Trophoblast cell (in vitro differentiated cells and primary cell): Measurements from ENCODE around the gene KIAA0513.

Experiments used
- DNase-seq, 2 donors: peaks; one replicate each; pipeline ENCODE4 v3.0.0-alpha.2; 2016
- H2AFZ ChIP-seq: 2 replicates; pipeline ENCODE4 v1.6.1; 2013; ENCODE audit warnings: low read length, moderate library complexity, mild to moderate bottlenecking; ENCODE audit not compliant: insufficient read depth, poor library complexity
- H2AK5ac ChIP-seq: 2 replicates; pipeline ENCODE4 v1.6.1; 2013; ENCODE audit warnings: mild to moderate bottlenecking, low read length
- H2BK120ac ChIP-seq: 2 replicates; pipeline ENCODE4 v1.6.1; 2013; ENCODE audit warnings: low read length, mild to moderate bottlenecking, moderate library complexity; ENCODE audit not compliant: insufficient read depth, poor library complexity
- H2BK12ac ChIP-seq: 2 replicates; pipeline ENCODE4 v1.6.1; 2013; ENCODE audit warnings: mild to moderate bottlenecking, low read length, moderate library complexity
- H2BK5ac ChIP-seq: 2 replicates; pipeline ENCODE4 v1.6.1; 2013; ENCODE audit warnings: low read length, low read depth, moderate library complexity, mild to moderate bottlenecking; ENCODE audit not compliant: poor library complexity
- H3K14ac ChIP-seq: 2 replicates; pipeline ENCODE4 v1.6.1; 2013; ENCODE audit warnings: mild to moderate bottlenecking, low read length
- H3K18ac ChIP-seq: 2 replicates; pipeline ENCODE4 v1.6.1; 2013; ENCODE audit warnings: mild to moderate bottlenecking, low read length
- H3K23ac ChIP-seq: 2 replicates; pipeline ENCODE4 v1.6.1; 2013; ENCODE audit warnings: low read length
- H3K27ac ChIP-seq: 2 replicates; pipeline ENCODE4 v1.5.1; 2013; ENCODE audit warnings: low read depth, mild to moderate bottlenecking, inconsistent platforms, low read length, moderate library complexity
- H3K27me3 ChIP-seq: 2 replicates; pipeline ENCODE4 v1.6.1; 2013; ENCODE audit warnings: inconsistent platforms, mild to moderate bottlenecking, low read length, moderate library complexity; ENCODE audit not compliant: insufficient read depth
- H3K36me3 ChIP-seq, 2 experiments: 1 replicate in 1 of 2; 2 replicates in 1 of 2; pipeline ENCODE4 v1.6.1; 2013; ENCODE audit warnings: low read length in 2 of 2, mild to moderate bottlenecking in 2 of 2, moderate library complexity in 1 of 2; ENCODE audit not compliant: insufficient read depth in 2 of 2, control insufficient read depth in 1 of 2
- H3K4ac ChIP-seq: 2 replicates; pipeline ENCODE4 v1.6.1; 2013; ENCODE audit warnings: low read depth, mild to moderate bottlenecking, low read length, moderate library complexity
- H3K4me1 ChIP-seq, 2 experiments: 1 replicate in 1 of 2; 2 replicates in 1 of 2; pipeline ENCODE4 v1.6.1; 2013; ENCODE audit warnings: low read length in 2 of 2, mild to moderate bottlenecking in 2 of 2, moderate library complexity in 1 of 2; ENCODE audit not compliant: insufficient read depth in 2 of 2, control insufficient read depth in 1 of 2
- H3K4me2 ChIP-seq: 2 replicates; pipeline ENCODE4 v1.6.1; 2013; ENCODE audit warnings: inconsistent platforms, mild to moderate bottlenecking, low read length, moderate library complexity
- H3K4me3 ChIP-seq: 2 replicates; pipeline ENCODE4 v1.5.1; 2013; ENCODE audit warnings: mild to moderate bottlenecking, low read depth, low read length, inconsistent platforms
- H3K79me1 ChIP-seq: one replicate; pipeline ENCODE4 v1.6.1; 2013; ENCODE audit warnings: low read length
- H3K79me2 ChIP-seq: 2 replicates; pipeline ENCODE4 v1.6.1; 2013; ENCODE audit warnings: low read length, mild to moderate bottlenecking; ENCODE audit not compliant: control insufficient read depth, insufficient read depth, poor library complexity
- H3K9ac ChIP-seq: 2 replicates; pipeline ENCODE4 v1.6.1; 2013; ENCODE audit warnings: mild to moderate bottlenecking, low read length
- H3K9me3 ChIP-seq: 2 replicates; pipeline ENCODE4 v1.6.1; 2013; ENCODE audit warnings: low read depth, mild to moderate bottlenecking, control low read depth, inconsistent platforms, low read length; ENCODE audit not compliant: insufficient read depth
- H4K12ac ChIP-seq: 2 replicates; pipeline ENCODE4 v1.6.1; 2013; ENCODE audit warnings: low read depth, mild to moderate bottlenecking, low read length, moderate library complexity
- H4K8ac ChIP-seq: 2 replicates; pipeline ENCODE4 v1.6.1; 2013; ENCODE audit warnings: low read depth, mild to moderate bottlenecking, low read length, moderate library complexity
- H4K91ac ChIP-seq: one replicate; pipeline ENCODE4 v1.6.1; 2013; ENCODE audit warnings: low read depth, mild to moderate bottlenecking, low read length, moderate library complexity
- WGBS: extraction: QIAGEN DNeasy Blood & Tissue Kit; methylation state at CpG from one replicate; pipeline ENCODE4 v1.1.7; 2013; ENCODE audit warnings: missing lambda C conversion rate; ENCODE audit not compliant: insufficient read length, insufficient coverage; ENCODE audit errors: extremely low coverage; 5-methylcytosine and 5-hydroxymethylcytosine counted together

The KIAA0513 gene

DNA sequence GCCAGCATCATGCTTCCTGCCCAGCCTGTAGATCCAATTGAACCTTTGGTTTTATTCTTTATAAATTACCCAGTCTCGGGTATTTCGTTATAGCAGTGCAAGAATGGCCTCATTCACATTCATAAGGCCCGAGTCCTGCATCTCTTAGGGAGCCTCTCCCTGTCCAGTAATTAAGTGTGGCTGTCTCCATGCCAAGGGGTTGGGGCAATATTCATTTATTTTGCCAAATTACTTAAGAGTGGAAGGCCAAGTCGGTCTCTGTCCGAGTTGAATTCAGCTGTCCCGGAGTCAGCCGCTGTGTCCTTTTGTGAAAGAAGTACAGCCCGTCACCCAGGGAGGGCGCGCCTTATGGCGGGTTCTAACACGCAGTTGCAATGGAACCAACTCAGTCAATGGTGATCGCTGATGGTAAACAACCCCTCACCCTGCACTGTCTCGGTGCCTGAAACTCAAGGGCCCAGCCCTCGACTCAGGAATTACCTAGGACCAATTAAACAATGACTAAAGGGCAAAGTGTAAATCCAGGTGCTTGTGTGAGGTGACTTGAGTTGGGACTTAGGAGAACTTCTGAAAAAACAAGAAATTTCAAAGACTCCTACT is 22.2 kb downstream of the KIAA0513 start:
- Histone ChIP-seq H3K4ac (no peak overlapping the region), H3K23ac (no peak overlapping the region), H3K9ac (no peak overlapping the region), H3K79me2 (no peaks in the 10 kb centered on the region), H4K8ac (no peak overlapping the region), H3K36me3 (no peaks in the 10 kb centered on the region), H3K4me3 (no peak overlapping the region), H2BK120ac (no peak overlapping the region), H3K79me1 (no peaks in the 10 kb centered on the region), H2BK12ac (no peak overlapping the region), H3K18ac (no peak overlapping the region), H2BK5ac (no peak overlapping the region), H4K91ac (no peak overlapping the region), H3K9me3 (peaks cover 2% of the 10 kb centered on the region), H3K27ac (no peak overlapping the region), H3K27me3 (no peaks in the 10 kb centered on the region), H3K4me1 (peaks cover 0 to 3% of the 10 kb centered on the region in 2 experiments), H2AFZ (no peak overlapping the region), H3K4me2 (no peak overlapping the region), H4K12ac (no peak overlapping the region), H3K14ac (no peak overlapping the region), H2AK5ac (no peak overlapping the region)
- DNase-seq, result no peak
- WGBS, result no CpG with 5 or more reads among the region's 15 CpGs

DNA sequence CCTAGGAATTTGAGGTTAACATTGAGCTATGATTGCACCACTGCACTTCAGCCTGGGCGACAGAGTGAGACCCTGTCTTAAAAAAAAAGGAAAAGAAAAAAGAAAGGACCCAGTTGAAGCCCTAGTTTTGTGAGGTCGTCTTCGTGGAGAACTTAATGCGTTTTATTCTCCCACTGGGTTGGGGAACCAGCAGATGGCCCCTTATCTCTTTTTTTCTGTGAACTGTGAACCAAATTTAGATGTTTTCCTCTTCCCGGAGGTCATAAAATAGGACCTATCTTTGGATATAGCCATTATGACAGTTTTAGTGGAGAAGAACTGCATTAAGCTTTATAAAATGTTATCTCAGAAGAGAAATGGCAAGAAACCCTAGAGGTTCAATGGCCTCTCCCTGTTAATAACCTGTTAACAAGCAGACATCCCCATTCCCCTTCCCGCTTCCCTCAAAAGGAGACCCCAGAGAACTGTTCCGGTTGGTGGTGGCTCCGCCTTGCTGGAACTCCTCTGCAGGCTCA is 23.5 kb downstream of the KIAA0513 start:
- Histone ChIP-seq H3K79me1 (no peaks in the 10 kb centered on the region), H3K4me2 (no peak overlapping the region), H2AFZ (no peak overlapping the region), H3K9ac (no peak overlapping the region), H3K18ac (no peak overlapping the region), H2BK5ac (no peak overlapping the region), H3K4me1 (peaks cover 3 to 8% of the 10 kb centered on the region in 2 experiments), H2BK120ac (no peak overlapping the region), H3K23ac (no peak overlapping the region), H3K14ac (no peak overlapping the region), H3K79me2 (no peaks in the 10 kb centered on the region), H3K36me3 (no peaks in the 10 kb centered on the region), H3K27me3 (no peaks in the 10 kb centered on the region), H2BK12ac (no peak overlapping the region), H3K4ac (no peak overlapping the region), H4K91ac (no peak overlapping the region), H2AK5ac (no peak overlapping the region), H3K4me3 (no peak overlapping the region), H4K12ac (no peak overlapping the region), H3K27ac (no peak overlapping the region), H4K8ac (no peak overlapping the region), H3K9me3 (peaks cover 2% of the 10 kb centered on the region)
- no peak for DNase-seq
- WGBS, result no CpG with 5 or more reads among the region's 8 CpGs

DNA sequence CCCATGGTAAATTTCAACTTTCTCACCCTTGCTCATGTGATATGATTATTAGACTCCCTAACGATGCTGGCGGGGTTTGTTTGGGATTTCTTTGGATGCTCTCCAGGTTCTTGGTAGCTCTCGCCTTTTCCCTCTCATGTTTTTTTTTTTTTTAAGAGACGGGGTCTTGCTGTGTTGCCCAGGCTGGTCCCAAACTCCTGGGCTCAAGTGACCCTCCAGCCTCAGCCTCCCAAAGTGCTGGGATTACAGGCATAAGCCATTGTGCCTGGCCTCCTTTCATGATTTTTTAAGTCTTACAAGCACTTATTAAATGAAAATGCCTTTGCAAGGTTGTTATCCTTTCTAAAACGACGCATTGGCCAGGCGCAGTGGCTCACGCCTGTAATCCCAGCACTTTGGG is 24.1 kb downstream of the KIAA0513 start:
- Histone ChIP-seq H4K12ac (no peak overlapping the region), H2AFZ (no peak overlapping the region), H3K36me3 (no peaks in the 10 kb centered on the region), H2BK12ac (no peak overlapping the region), H3K27me3 (no peaks in the 10 kb centered on the region), H4K8ac (no peak overlapping the region), H3K4ac (no peak overlapping the region), H2BK5ac (no peak overlapping the region), H2AK5ac (no peak overlapping the region), H3K79me2 (no peaks in the 10 kb centered on the region), H3K4me1 (peaks cover 3 to 8% of the 10 kb centered on the region in 2 experiments), H3K23ac (no peak overlapping the region), H3K27ac (no peak overlapping the region), H3K9me3 (peaks cover 2% of the 10 kb centered on the region), H2BK120ac (no peak overlapping the region), H3K14ac (no peak overlapping the region), H4K91ac (no peak overlapping the region), H3K18ac (no peak overlapping the region), H3K79me1 (no peaks in the 10 kb centered on the region), H3K4me3 (no peak overlapping the region), H3K9ac (no peak overlapping the region), H3K4me2 (no peak overlapping the region)
- WGBS, result no CpG with 5 or more reads among the region's 8 CpGs
- DNase-seq, result no peak

DNA sequence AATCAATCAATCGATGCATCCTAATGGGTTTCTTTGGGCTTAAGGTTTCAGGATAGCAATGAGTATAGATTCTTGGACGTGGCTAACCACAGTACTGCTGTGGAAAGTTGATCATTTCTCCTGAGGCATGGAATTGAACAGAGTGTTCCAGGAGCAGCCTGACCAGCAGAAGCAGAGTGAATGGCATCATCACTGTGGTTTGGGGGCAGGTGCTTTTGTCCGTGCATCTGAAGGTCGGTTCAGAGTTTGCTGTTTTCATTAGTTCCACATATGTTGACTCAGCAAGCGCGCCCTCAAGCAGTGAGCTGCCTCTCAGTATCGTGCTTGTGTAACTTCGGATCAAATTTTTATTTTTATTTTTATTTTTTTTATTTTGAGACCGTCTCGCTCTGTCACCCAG is 24.9 kb downstream of the KIAA0513 start:
- Histone ChIP-seq H3K18ac (no peak overlapping the region), H4K8ac (no peak overlapping the region), H3K4me3 (no peak overlapping the region), H2AFZ (no peak overlapping the region), H3K14ac (no peak overlapping the region), H3K4ac (no peak overlapping the region), H3K9me3 (peaks cover 2% of the 10 kb centered on the region), H4K91ac (no peak overlapping the region), H3K23ac (no peak overlapping the region), H2BK12ac (no peak overlapping the region), H3K27ac (no peak overlapping the region), H3K79me2 (no peaks in the 10 kb centered on the region), H2BK5ac (no peak overlapping the region), H3K79me1 (no peaks in the 10 kb centered on the region), H2BK120ac (no peak overlapping the region), H3K27me3 (no peaks in the 10 kb centered on the region), H3K4me2 (no peak overlapping the region), H4K12ac (no peak overlapping the region), H3K36me3 (no peaks in the 10 kb centered on the region), H3K4me1 (peaks cover 3 to 8% of the 10 kb centered on the region in 2 experiments), H2AK5ac (no peak overlapping the region), H3K9ac (no peak overlapping the region)
- DNase-seq, result no peak
- no CpG with 5 or more reads among the region's 10 CpGs for WGBS
